ENCODE results near the gene ASXL3. TPM values are rescaled to one million over a fixed set of nuclear protein-coding genes. Genes with fewer than 3 reads are reported as not detected.

Gene ASXL3
- total and polyA plus RNA-seq, 10 of the 15 experiments (the other 5 are each of a cell fraction or from before 2014, with no cell fraction given): 0.15 TPM; not detected in 9

DNA sequence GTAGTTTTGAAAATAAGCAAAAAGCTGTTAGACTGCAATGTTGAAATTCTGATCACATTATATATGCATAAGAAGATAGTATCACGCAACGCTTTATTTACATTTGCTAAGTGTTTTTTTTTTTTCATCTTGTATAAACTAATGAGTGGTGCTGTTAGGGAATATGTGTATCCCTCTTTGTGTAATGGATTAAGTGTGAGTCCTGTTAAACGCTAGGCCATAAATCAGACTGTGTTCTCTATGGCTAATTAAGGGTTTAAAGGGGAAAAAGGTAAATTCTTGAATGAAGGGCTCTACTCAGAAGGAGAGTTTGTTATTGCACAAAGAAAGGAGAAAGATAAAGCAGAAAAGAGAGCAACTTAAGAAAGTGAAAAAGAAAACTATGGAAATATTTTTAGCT is 4.8 kb upstream of the ASXL3 start (continued):
- TF ChIP-seq, protein P1, sequence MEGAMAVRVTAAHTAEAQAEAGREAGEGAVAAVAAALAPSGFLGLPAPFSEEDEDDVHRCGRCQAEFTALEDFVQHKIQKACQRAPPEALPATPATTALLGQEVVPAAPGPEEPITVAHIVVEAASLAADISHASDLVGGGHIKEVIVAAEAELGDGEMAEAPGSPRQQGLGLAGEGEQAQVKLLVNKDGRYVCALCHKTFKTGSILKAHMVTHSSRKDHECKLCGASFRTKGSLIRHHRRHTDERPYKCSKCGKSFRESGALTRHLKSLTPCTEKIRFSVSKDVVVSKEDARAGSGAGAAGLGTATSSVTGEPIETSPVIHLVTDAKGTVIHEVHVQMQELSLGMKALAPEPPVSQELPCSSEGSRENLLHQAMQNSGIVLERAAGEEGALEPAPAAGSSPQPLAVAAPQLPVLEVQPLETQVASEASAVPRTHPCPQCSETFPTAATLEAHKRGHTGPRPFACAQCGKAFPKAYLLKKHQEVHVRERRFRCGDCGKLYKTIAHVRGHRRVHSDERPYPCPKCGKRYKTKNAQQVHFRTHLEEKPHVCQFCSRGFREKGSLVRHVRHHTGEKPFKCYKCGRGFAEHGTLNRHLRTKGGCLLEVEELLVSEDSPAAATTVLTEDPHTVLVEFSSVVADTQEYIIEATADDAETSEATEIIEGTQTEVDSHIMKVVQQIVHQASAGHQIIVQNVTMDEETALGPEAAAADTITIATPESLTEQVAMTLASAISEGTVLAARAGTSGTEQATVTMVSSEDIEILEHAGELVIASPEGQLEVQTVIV (IDR thresholded peaks at IDR 0.05; ENCODE audit: borderline replicate concordance, partially characterized antibody): no peak
- TF ChIP-seq CHD2 (IDR thresholded peaks at IDR 0.05; ENCODE audit: borderline replicate concordance, low read depth, low read length) (no peak), TAF1 (IDR thresholded peaks at IDR 0.05; ENCODE audit: borderline replicate concordance, low read depth, low read length) (no peak), RB1 (IDR thresholded peaks at IDR 0.05; ENCODE audit: borderline replicate concordance) (no peak), ASH2L (IDR thresholded peaks at IDR 0.05; ENCODE audit: borderline replicate concordance, low read depth) (no peak), WRNIP1 (IDR thresholded peaks at IDR 0.05; ENCODE audit: borderline replicate concordance, low read depth, low read length) (no peak)
- TF ChIP-seq, protein P2, sequence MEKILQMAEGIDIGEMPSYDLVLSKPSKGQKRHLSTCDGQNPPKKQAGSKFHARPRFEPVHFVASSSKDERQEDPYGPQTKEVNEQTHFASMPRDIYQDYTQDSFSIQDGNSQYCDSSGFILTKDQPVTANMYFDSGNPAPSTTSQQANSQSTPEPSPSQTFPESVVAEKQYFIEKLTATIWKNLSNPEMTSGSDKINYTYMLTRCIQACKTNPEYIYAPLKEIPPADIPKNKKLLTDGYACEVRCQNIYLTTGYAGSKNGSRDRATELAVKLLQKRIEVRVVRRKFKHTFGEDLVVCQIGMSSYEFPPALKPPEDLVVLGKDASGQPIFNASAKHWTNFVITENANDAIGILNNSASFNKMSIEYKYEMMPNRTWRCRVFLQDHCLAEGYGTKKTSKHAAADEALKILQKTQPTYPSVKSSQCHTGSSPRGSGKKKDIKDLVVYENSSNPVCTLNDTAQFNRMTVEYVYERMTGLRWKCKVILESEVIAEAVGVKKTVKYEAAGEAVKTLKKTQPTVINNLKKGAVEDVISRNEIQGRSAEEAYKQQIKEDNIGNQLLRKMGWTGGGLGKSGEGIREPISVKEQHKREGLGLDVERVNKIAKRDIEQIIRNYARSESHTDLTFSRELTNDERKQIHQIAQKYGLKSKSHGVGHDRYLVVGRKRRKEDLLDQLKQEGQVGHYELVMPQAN (conservative IDR thresholded peaks at IDR 0.05): no peak

DNA sequence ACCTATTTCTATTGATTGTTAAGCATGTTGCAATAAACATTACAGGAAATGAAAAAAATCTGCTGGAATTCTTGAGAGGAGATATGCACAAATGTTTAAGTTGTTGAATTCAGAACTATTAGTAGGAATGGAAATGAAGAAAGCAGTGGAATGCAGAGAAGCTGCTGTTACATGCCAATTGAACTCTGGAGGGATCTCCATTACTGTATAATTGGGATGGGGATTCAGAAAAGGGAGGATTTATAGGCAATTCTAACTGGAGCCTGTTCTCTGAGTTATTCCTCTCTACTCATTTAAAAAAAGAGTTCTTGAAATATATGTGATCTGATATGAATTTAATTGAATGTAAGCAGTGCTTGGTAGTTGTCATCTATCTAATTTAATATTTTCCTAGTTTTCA is 2.6 kb upstream of the ASXL3 start:
- H3K4me2 ChIP-seq (ENCODE audit: control insufficient read depth, insufficient read depth): no peak overlapping the region
- TF ChIP-seq RAD21 (IDR thresholded peaks at IDR 0.05; ENCODE audit: insufficient read depth, low read depth, low read length) (no peak), NFYA (IDR thresholded peaks at IDR 0.05; ENCODE audit: borderline replicate concordance, low read depth, low read length) (no peak), IKZF2 (IDR thresholded peaks at IDR 0.05) (no peak), BMI1 (IDR thresholded peaks at IDR 0.05; ENCODE audit: borderline replicate concordance) (no peak)
- TF ChIP-seq, protein P3, sequence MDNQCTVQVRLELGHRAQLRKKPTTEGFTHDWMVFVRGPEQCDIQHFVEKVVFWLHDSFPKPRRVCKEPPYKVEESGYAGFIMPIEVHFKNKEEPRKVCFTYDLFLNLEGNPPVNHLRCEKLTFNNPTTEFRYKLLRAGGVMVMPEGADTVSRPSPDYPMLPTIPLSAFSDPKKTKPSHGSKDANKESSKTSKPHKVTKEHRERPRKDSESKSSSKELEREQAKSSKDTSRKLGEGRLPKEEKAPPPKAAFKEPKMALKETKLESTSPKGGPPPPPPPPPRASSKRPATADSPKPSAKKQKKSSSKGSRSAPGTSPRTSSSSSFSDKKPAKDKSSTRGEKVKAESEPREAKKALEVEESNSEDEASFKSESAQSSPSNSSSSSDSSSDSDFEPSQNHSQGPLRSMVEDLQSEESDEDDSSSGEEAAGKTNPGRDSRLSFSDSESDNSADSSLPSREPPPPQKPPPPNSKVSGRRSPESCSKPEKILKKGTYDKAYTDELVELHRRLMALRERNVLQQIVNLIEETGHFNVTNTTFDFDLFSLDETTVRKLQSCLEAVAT (IDR thresholded peaks at IDR 0.05): no peak
- TF ChIP-seq, protein P4, sequence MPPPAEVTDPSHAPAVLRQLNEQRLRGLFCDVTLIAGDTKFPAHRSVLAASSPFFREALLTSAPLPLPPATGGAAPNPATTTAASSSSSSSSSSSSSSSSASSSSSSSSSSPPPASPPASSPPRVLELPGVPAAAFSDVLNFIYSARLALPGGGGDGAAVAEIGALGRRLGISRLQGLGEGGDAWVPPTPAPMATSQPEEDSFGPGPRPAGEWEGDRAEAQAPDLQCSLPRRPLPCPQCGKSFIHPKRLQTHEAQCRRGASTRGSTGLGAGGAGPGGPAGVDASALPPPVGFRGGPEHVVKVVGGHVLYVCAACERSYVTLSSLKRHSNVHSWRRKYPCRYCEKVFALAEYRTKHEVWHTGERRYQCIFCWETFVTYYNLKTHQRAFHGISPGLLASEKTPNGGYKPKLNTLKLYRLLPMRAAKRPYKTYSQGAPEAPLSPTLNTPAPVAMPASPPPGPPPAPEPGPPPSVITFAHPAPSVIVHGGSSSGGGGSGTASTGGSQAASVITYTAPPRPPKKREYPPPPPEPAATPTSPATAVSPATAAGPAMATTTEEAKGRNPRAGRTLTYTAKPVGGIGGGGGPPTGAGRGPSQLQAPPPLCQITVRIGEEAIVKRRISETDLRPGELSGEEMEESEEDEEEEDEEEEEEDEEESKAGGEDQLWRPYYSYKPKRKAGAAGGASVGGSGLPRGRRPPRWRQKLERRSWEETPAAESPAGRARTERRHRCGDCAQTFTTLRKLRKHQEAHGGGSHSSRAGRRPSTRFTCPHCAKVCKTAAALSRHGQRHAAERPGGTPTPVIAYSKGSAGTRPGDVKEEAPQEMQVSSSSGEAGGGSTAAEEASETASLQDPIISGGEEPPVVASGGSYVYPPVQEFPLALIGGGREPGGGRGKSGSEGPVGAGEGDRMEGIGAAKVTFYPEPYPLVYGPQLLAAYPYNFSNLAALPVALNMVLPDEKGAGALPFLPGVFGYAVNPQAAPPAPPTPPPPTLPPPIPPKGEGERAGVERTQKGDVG (CRISPR knock-in tag; IDR thresholded peaks at IDR 0.05): no peak
- no peaks in the 10 kb centered on the region for H3K9me3 ChIP-seq (replicated peaks; ENCODE audit: control insufficient read depth, insufficient read depth, low read length)
- no peaks in the 10 kb centered on the region for H4K20me1 ChIP-seq (ENCODE audit: control insufficient read depth, insufficient read depth)
- H3K9ac ChIP-seq (ENCODE audit: control insufficient read depth, insufficient read depth, low read length): no peak overlapping the region
- no peaks in the 10 kb centered on the region; the same call in 1 of the 2 replicates for H3K4me1 ChIP-seq (ENCODE audit: control insufficient read depth, insufficient read depth, low read length)
- H3K79me2 ChIP-seq (ENCODE audit: control insufficient read depth, insufficient read depth, low read length): no peaks in the 10 kb centered on the region
- no peak overlapping the region for H3K4me3 ChIP-seq
- POLR2A ChIA-PET: no interaction called here
- no peak overlapping the region for H3K27ac ChIP-seq (ENCODE audit: control insufficient read depth, insufficient read depth)
- H3K27me3 ChIP-seq (replicated peaks in 1 of 2; ENCODE audit: control insufficient read depth in 2 of 2, insufficient read depth in 2 of 2, low read length in 1 of 2): peaks cover 6 to 12% of the 10 kb centered on the region in 2 experiments
- H2AFZ ChIP-seq (ENCODE audit: control insufficient read depth, low read depth, low read length): no peak overlapping the region
- no peak for DNase-seq (ENCODE audit: low read depth, low spot score)
- RAD21 ChIA-PET (ENCODE audit: unreplicated experiment): no interaction called here
- SMC1A ChIA-PET (ENCODE audit: uncharacterized antibody, unreplicated experiment): no interaction called here
- no peak for FAIRE-seq
- no TSS peak for BruUV-seq (replicated peaks)
- CTCF ChIA-PET: no interaction called here
- intact Hi-C loops (cut with micrococcal nuclease; ENCODE audit: unreplicated experiment): no loop called here
- in situ Hi-C loops (cut with MboI): no loop called here
- no peak for ATAC-seq
- no peaks in the 10 kb centered on the region for H3K36me3 ChIP-seq (ENCODE audit: control insufficient read depth in 2 of 2, insufficient read depth in 2 of 2, low read length in 1 of 2)

Data from GM12878 (cell line).